Measurements from ENCODE around the gene GNB1L.

DNA sequence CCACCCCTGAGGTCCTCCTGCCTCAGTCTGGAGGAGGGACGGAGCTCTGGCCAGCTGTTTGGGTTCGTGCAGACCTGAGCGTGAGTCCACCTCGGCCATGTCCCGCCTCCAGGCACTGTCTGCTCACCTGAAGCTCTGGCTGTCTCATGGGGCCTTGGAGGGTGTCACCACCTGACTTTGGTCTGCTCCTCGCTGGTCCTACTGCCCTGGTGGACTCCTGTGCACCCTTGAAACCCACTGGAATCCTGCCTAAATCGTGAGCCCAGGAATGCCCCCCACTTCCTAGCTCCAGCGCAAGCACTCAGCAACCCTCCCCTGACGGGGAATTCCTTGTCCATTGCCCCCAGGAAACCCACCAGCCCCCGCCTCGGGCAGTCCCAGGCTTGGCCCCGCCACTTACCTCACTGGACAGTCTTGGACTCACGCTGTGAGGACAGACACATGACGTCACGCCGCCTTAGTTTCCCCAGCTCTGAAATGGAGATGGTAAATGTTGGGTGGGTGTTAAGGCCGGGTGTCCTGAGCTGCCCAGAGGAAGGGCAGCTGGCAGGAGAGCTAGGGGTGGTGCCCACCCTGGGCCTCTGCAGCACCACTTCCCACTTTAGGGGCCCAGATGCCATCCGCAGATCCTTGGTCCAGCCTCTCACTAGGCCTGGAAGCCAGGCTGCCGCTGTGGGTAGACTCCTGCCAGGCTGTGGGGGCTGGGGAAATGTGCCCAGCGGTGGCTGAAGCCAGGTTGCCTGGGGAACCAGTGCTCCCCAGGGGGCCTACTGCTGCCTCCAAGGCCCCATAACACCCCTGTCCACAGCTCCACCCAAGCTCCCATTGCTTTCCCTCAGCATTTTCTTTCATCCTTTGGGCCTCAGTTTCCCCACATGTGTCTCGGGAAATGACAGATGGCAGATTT is 112.3 kb downstream of the GNB1L start:
- TF ChIP-seq POLR2AphosphoS5 (IDR thresholded peaks at IDR 0.05; ENCODE audit: borderline replicate concordance, low read depth, low read length), result no peak
- TF ChIP-seq EZH2 (IDR thresholded peaks at IDR 0.05), result no peak
- TF ChIP-seq FOXP2 (optimal IDR thresholded peaks at IDR 0.05; ENCODE audit: control extremely low read depth, extremely low read length, insufficient read depth), result no peak

Measured in SK-N-MC (cell line).